ENCODE data around the gene ITPK1. TPM values are rescaled to one million over a fixed set of nuclear protein-coding genes. Genes with fewer than 3 reads are reported as not detected.
A peak's percentile ranks its signal among the peaks of the same experiment; 100 is the strongest.

ITPK1 gene
- total RNA-seq, 1 experiment from 2014 or later = 57.0 TPM

DNA sequence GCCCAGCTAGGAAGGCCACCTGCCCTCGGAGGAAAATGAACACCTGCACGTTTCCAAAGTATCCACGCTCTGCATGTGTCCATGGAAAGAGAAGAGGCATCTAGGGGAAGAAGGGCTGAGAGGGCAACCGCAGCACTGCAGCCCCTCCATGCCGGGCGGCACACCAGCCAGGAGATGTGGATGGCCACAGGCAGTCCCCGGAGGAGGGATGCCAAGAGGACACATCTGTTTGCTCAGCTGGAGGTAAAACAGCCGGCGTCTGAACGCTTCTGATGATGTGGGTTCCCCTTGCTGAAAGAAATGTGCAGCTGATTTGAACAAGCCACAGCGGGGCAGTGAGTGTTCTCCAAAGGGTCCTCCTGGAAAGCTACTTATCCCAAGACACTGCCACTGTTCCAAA is 158.8 kb downstream of the ITPK1 start:
- no peak for DNase-seq (ENCODE audit: low read depth)

- DNase-seq (ENCODE audit: low read depth) = no peak
Measured at GRCh38 chr14:92955381-92955780, 160.3 kb downstream of the ITPK1 start.

DNA sequence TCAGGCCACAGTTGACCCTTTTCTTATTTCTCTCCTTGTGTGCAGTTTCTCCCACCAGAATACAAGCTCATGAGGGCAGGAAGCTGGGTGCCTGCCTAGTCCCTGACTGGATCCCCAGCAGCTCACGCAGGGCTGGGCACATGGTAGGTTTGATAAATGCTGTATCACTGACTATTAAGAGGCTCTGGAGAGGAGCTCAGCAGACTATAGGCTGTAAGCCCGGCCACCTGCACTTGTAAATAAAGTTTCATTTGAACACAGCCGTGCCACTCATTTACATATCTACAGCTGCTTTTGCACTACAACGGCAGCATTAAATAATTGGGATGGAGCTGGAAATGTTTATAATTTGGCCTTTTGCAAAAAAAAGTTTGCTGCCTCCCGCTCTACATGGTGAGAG is 160.8 kb downstream of the ITPK1 start:
- no peak for DNase-seq (ENCODE audit: low read depth)

DNA sequence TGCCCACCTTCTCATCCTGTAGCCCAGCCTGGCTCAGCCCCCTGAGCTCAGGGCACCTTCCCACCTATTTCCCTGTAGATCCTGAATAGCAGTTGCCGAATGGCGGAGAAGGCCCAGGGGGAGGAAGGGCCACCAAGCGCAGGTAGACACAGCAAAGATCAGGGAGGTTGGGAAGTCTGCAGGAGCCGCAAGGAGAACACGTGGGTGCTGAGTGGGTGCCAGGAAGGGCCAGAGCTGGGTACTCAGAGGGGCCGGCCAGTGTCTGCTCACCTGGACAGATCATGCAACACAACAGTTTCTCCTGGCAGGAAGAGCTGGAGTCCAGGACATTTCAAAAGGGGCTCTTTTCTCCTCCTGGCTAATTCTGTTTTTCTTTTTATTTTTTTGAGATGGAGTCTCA is 162.2 kb downstream of the ITPK1 start:
- no peak for DNase-seq (ENCODE audit: low read depth)

DNA sequence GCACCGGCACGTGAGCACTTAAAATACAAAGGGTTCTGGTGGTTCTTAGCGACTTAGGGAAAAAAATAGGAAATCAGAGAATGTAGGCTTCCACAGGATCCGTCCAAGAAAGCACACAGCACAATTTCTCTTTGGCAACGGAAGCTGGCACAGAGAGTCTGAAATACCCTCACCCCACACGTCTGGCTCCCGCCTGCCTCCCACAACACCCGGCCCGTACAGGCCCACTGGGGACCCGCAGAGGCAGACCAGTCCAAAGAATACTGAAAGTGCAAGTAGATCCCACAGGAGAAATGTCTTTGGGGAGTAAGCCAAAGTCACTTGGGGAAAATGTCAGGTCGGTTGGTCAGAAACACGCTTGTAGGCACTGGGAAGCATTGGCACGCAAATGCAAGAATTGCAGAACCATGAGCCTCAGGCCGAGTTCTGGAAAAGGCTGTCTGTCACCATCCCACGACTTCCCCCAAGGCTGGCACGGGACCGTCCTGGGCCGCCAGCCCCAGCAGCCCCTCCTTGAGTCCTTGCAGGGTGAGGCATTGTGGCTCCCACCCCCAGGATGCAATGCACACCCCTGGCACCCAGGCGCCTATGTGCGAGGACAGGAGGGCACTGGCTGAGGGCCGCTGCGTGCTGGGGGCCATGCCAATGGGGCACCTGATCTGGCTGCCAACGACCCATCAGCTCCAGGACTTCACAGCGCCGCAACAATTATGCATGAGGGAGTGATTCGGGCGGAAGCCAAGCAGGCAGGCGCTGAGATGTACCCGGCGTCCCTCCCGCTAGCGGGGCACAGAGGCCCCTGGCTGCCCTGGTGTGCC is 163.0 kb downstream of the ITPK1 start:
- DNase-seq (ENCODE audit: low read depth) = no peak

- DNase-seq (ENCODE audit: low read depth) = peak; percentile 72
Measured at GRCh38 chr14:92951912-92952471, 163.7 kb downstream of the ITPK1 start.

- no peak for DNase-seq (ENCODE audit: low read depth)
Measured at GRCh38 chr14:92951261-92951660, 164.5 kb downstream of the ITPK1 start.

- DNase-seq (ENCODE audit: low read depth) = no peak
Measured at GRCh38 chr14:92950773-92951172, 165.0 kb downstream of the ITPK1 start.

- DNase-seq (ENCODE audit: low read depth) = no peak
Measured at GRCh38 chr14:92950193-92950540, 165.6 kb downstream of the ITPK1 start.

- DNase-seq (ENCODE audit: low read depth) = no peak
Measured at GRCh38 chr14:92949496-92950192, 166.1 kb downstream of the ITPK1 start.

- no peak for DNase-seq (ENCODE audit: low read depth)
Measured at GRCh38 chr14:92948647-92949046, 167.1 kb downstream of the ITPK1 start.

DNA sequence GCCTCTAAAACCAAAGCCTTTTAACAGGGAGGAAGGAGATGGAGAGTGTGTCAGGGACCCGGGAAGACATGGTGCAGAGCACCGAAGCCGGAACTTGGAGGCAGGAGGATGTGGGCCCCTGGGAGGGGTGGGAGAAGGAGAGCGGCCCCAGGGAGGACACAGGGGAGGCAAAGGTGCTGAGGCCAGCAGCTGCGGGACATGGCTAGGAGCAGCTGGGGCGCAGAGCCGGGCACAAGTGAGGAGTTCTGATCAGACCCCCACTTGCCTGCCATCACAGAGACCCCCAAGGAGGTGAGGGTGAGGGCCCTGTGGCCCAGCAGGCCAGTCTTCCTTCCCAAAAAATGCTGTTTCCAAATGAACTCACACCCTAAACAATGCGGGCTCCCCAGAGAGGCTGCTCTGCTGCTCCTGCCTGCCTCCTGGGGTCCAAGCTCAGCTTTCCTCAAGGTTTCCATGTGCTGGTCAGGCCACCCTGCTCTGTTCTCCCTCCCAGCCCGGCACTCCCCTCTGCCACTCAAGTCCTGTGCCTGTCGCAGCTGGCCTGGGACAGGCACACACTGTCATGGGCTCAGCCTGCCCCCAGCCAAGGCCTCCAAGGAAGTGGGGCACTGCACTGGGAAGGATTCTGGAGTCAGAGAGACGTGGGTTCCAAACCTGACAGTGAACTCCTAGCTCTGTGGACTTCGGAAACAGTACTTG is 168.7 kb downstream of the ITPK1 start:
- DNase-seq (ENCODE audit: low read depth) = no peak

GRCh38 chr14:92945959-92946846 is 169.5 kb downstream of the ITPK1 start:
- peak; percentile 70 for DNase-seq (ENCODE audit: low read depth)

- DNase-seq (ENCODE audit: low read depth) = no peak
Measured at GRCh38 chr14:92945544-92945943, 170.2 kb downstream of the ITPK1 start.

GRCh38 chr14:92944976-92945375 is 170.7 kb downstream of the ITPK1 start:
- no peak for DNase-seq (ENCODE audit: low read depth)

DNA sequence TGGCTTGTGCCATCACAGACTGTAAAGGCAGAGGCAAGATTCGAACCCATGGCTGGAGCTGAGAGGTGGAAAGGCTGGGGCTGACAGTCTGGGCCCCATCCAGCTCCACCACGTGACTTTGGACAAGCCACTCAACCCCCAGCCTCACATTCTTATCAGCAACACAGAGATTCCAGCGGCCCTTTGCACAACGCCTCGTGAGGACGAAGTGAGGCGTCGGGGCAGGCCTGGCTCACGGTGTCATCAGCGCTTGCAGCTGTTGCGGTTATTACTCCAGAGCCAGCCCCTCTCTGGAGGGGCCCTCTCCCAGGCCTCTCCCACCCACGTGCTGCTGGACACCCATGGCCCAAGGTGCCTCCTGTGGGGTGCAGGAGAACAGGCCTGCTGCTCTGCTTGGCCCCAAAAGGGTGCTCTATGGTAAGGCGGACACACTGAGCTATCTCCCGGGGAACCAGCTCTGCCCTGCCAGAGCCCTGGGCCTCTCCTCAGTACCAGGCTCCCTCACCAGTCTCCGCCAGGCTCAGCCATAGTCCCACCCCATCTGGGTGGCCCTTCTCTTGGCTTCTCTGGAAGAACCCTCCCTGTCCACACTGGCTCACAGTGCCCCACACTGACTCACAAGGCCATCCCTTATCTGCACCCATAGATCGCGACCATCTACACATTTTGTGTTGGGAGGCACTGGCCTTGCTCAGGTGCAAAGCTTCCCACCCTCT is 171.7 kb downstream of the ITPK1 start:
- no peak for DNase-seq (ENCODE audit: low read depth)

GRCh38 chr14:92942976-92943710 is 172.6 kb downstream of the ITPK1 start:
- DNase-seq (ENCODE audit: low read depth) = no peak

GRCh38 chr14:92942576-92942975 is 173.1 kb downstream of the ITPK1 start:
- no peak for DNase-seq (ENCODE audit: low read depth)

- no peak for DNase-seq (ENCODE audit: low read depth)
Measured at GRCh38 chr14:92942136-92942535, 173.6 kb downstream of the ITPK1 start.

DNA sequence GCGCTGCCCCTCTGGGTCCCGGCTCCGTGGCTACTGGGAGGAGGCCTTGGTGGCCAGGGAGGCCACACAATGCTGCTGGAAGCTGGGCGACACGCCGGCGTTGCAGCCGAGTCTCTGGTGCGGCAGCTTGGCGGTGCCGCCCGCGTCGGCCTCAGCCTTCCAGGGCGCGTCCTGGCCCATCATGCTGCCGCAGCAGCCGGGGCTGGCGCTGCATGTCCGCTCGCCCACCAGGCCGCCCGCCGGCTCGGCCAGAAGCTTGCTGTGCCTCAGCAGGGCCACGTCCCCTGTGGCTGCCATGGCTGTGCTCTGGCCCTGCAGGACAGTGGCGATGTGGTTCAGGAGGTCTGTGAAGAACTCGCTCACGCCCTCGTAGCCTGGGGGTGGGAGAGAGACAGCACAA is 174.2 kb downstream of the ITPK1 start:
- DNase-seq (ENCODE audit: low read depth) = no peak
